Dendritic cell treated with granulocyte-macrophage colony-stimulating factor and Interleukin-4, amounts not matched to agents 40 ng/mL and 50 ng/mL, for 4 days (primary cell): ENCODE data around the gene PARP15.
"Not testable (repeated sequence)": the region's sequence is repeated elsewhere in the genome, so short reads cannot be mapped to it uniquely, and the experiment has no call there.

Experiments used
- H3K27ac Mint-ChIP-seq: one replicate; pipeline ENCODE4 v1.8.0; 2022; ENCODE audit warnings: mild to moderate bottlenecking, mixed read lengths
- H3K27me3 Mint-ChIP-seq: one replicate; pipeline ENCODE4 v1.8.0; 2022; ENCODE audit warnings: mild to moderate bottlenecking, mixed read lengths
- H3K36me3 Mint-ChIP-seq: one replicate; pipeline ENCODE4 v1.8.0; 2022; ENCODE audit warnings: low read depth, mixed read lengths
- H3K4me1 Mint-ChIP-seq: one replicate; pipeline ENCODE4 v1.8.0; 2022; ENCODE audit warnings: low read depth, mixed read lengths
- H3K4me3 Mint-ChIP-seq: one replicate; pipeline ENCODE4 v1.8.0; 2022; ENCODE audit warnings: mild to moderate bottlenecking, moderate library complexity, mixed read lengths
- H3K9me3 Mint-ChIP-seq: one replicate; pipeline ENCODE4 v1.8.0; 2022; ENCODE audit warnings: mixed read lengths
- intact Hi-C: fragments of 100-400 bp; cut with micrococcal nuclease; formaldehyde crosslinking; loops from one replicate; pipeline ENCODE4 v1.15.0; 2022

PARP15 gene

DNA sequence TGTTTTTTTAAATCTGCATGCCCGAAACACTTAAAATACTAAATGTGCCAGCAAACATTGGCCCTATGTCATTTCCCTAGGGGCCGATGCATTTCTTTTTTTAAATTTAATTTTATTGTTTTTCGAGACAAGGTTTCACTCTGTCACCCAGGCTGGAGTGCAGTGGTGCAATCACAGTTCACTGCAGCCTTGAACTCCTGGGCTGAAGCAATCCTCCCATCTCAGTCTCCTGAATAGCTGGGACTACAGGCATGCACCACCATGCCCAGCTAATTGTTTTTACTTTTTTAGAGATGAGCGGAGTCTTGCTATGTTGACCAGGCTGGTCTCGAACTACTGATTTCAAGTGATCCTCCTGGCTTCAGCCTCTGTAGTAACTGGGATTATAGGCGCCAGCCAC, 18.8 kb upstream of the PARP15 start:
- Mint-ChIP-seq H3K36me3 (peaks cover 80% of the 10 kb centered on the region), H3K9me3 (no peaks in the 10 kb centered on the region), H3K4me1 (peaks cover 44% of the 10 kb centered on the region), H3K27me3 (no peaks in the 10 kb centered on the region), H3K27ac (no peak overlapping the region), H3K4me3 (no peak overlapping the region)
- intact Hi-C loops = loop anchor here (10.0 kb wide), 1 partner anchor 316 kb away; no protein-coding TSS in a partner anchor

DNA sequence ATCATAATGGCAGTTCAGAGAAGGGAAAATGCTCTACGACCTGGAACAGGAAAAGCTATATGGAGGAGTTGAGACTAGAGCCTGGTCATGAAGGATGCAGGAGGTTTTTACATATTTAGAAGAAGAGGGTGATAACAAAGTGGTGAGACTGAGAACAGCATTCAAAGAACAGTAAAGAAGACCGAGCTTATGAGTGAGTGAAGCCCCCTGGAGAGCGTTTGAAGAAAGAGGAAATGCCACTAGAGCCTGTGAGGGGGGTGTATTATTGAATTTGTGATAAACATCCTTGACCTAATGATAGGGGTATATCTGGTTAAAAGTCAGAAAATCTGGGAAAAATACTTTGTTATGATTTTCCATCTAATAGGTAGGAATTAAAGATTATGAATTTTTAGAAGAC, 17.5 kb upstream of the PARP15 start:
- Mint-ChIP-seq H3K4me3 (no peak overlapping the region), H3K9me3 (no peaks in the 10 kb centered on the region), H3K27me3 (no peaks in the 10 kb centered on the region), H3K4me1 (peaks cover 43% of the 10 kb centered on the region), H3K27ac (no peak overlapping the region), H3K36me3 (peaks cover 80% of the 10 kb centered on the region)
- intact Hi-C loops = loop anchor here (1.0 to 10.0 kb wide), 3 partner anchors 119 to 315 kb away; no protein-coding TSS in a partner anchor

DNA sequence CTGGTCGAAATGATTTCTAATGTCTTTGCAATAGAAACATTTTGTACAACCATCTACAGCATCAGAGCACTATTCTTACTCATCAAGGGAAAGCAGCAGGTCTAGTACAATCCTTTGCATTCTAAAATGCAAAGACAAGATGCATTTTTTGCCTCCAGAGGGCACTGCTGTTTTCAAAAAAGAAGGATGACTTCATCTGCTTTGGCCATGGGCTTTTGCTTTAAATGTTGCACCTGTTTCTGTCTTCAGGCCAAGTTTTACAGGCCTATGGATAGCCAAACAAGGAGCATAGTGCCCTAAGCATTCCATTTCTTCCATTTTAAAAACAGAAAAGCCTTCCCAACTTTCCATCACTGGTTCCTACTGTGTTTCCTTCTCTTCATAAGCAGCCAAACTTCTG, 16.8 kb upstream of the PARP15 start:
- H3K4me1 Mint-ChIP-seq = peaks cover 51% of the 10 kb centered on the region
- no peaks in the 10 kb centered on the region for H3K27me3 Mint-ChIP-seq
- no peak overlapping the region for H3K27ac Mint-ChIP-seq
- no peaks in the 10 kb centered on the region for H3K9me3 Mint-ChIP-seq
- intact Hi-C loops = loop anchor here (1.0 to 10.0 kb wide), 2 partner anchors 119 to 264 kb away; no protein-coding TSS in a partner anchor
- peaks cover 80% of the 10 kb centered on the region for H3K36me3 Mint-ChIP-seq
- H3K4me3 Mint-ChIP-seq = no peak overlapping the region

DNA sequence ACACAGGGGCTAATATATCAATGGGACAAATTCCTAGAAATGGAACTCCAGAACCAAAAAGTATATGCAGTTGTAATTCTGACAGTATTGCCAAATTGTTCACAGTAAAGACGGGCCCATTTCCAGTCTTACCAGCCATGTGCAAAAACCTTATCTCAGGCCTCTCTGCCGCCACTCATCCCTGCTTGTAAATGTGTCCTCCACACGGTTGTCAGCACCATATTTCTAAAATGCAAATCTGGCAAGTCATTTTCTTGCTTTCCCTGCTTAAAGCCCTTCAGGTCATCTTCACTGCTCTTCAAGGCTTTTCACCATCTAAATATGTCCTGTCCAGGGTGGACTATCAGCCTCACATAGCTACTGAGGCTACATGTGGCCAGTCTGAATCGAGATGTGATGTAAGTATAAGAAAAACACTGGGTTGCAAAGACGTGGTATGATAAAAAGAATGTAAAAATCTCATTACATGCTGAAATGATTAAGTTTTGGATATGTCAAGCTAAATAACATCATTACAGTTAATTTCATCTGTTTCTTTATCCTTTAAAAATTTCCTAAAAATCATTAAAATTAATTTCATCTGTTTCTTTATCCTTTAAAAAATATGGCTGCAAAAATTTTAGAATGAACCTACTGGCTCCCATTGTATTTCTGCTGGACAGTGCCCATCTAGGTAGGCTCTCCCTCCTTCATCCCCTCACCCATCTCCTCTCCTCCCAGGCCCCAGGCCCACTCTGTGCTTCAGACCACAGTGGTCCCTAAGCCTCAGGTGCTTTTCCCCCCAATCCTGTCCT, 14.3 kb upstream of the PARP15 start:
- Mint-ChIP-seq H3K27me3 (no peaks in the 10 kb centered on the region), H3K27ac (peak overlapping the region; percentile 97), H3K4me1 (peaks cover 74% of the 10 kb centered on the region), H3K9me3 (no peaks in the 10 kb centered on the region), H3K4me3 (peak overlapping the region; percentile 87), H3K36me3 (peaks cover 80% of the 10 kb centered on the region)
- intact Hi-C loops = loop anchor here (10.0 kb wide), 1 partner anchor 262 kb away; no protein-coding TSS in a partner anchor

DNA sequence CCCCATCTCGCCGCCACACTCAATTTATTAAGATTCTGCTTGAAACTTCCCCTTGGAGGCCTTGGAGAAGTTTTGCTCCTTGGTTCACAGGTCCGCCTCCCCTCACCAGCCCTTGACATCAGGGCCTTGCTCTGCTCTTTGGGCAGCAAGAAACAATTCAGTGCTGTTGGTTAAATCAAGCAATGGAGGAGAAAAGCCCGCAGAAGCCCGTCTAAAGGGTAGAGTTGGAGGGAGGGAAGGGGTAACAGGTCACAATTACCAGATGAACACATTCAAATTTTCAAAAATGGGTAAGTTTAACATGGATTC, 13.8 kb upstream of the PARP15 start:
- Mint-ChIP-seq H3K4me1 (peaks cover 80% of the 10 kb centered on the region), H3K27me3 (no peaks in the 10 kb centered on the region), H3K9me3 (no peaks in the 10 kb centered on the region), H3K4me3 (peak overlapping the region; percentile 87), H3K27ac (peak overlapping the region; percentile 97), H3K36me3 (peaks cover 80% of the 10 kb centered on the region)
- intact Hi-C loops = loop anchor here (1.0 to 10.0 kb wide), 3 partner anchors 49 to 261 kb away; partner anchors contain the start of genes KPNA1 and PARP14

- Mint-ChIP-seq H3K27ac (peak within 1 kb of the TSS; percentile 97), H3K9me3 (no peaks in the 10 kb centered on the region), H3K4me1 (peaks cover 86% of the 10 kb centered on the region), H3K36me3 (peaks cover 80% of the 10 kb centered on the region), H3K27me3 (no peaks in the 10 kb centered on the region), H3K4me3 (peak within 1 kb of the TSS; percentile 87)
- intact Hi-C loops = loop anchor here (1.0 to 10.0 kb wide), 3 partner anchors 50 to 260 kb away; partner anchors contain the start of genes KPNA1 and PARP14
Observed at GRCh38 chr3:122564155-122564912, 13.1 kb upstream of the PARP15 start, which contains the start of the genes DTX3L and PARP9. DTX3L (plus strand) TSS chr3:122564338; CDS start chr3:122564427, 89 bp downstream. PARP9 (minus strand) TSS chr3:122564300; CDS start chr3:122559620, 4,680 bp downstream.

DNA sequence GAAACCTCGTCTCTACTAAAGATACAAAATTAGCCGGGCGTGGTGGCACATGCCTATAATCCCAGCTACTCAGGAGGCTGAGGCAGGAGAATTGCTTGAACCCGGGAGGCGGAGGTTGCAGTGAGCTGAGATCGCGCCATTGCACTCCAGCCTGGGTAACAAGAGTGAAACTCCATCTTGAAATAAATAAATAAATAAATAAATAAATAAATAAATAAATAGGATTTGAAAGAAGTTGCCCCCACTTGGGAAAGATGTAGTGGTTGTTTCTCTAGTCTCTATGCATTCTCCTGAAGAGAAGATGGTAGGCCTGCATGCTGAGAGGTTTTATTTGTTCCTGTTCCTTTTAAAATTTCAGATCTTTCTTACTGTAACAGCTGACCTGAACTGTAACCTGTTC, 9.3 kb upstream of the PARP15 start:
- peaks cover 77% of the 10 kb centered on the region for H3K4me1 Mint-ChIP-seq
- H3K4me3 Mint-ChIP-seq, H3K9me3 Mint-ChIP-seq, H3K27me3 Mint-ChIP-seq: not testable (repeated sequence)
- intact Hi-C loops = loop anchor here (5.0 to 10.0 kb wide), 2 partner anchors 257 to 459 kb away; partner anchors contain the start of gene SEMA5B
- H3K36me3 Mint-ChIP-seq = peaks cover 97% of the 10 kb centered on the region
- peak overlapping the region; percentile 35 for H3K27ac Mint-ChIP-seq

DNA sequence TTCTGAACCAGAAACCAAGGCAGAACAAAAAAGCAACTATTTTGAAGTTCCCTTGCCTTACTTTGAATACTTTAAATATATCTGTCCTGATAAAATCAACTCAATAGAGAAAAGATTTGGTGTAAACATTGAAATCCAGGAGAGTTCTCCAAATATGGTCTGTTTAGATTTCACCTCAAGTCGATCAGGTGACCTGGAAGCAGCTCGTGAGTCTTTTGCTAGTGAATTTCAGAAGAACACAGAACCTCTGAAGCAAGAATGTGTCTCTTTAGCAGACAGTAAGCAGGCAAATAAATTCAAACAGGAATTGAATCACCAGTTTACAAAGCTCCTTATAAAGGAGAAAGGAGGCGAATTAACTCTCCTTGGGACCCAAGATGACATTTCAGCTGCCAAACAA, 8.7 kb upstream of the PARP15 start:
- no peaks in the 10 kb centered on the region for H3K27me3 Mint-ChIP-seq
- H3K27ac Mint-ChIP-seq = peak overlapping the region; percentile 35
- H3K36me3 Mint-ChIP-seq = peaks cover 97% of the 10 kb centered on the region
- peaks cover 72% of the 10 kb centered on the region for H3K4me1 Mint-ChIP-seq
- no peaks in the 10 kb centered on the region for H3K9me3 Mint-ChIP-seq
- intact Hi-C loops = loop anchor here (5.0 to 10.0 kb wide), 2 partner anchors 256 to 459 kb away; partner anchors contain the start of gene SEMA5B
- no peak overlapping the region for H3K4me3 Mint-ChIP-seq

DNA sequence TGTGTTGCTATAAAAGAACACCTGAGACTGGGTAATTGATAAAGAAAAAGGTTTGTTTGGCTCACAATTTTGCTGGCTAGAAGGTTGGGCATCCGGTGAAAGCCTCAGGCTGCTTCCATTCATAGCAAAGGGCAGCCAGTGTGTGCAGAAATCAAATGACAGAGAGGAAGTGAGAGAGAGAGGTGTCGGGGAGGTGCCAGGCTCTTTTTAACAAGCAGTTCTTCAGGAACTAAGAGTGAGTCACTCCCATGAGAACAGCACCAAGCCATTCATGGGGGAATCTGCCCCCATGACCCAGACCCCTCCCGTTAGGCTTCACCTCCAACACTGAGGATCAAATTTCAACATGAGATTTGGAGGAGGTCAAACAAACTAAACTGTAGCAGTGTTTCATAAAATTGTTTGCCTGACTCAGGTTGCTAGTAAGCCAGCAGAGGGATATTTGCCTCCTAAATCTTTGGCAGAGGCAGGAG, 4.5 kb upstream of the PARP15 start:
- H3K36me3 Mint-ChIP-seq = peaks cover 78% of the 10 kb centered on the region
- no peak overlapping the region for H3K4me3 Mint-ChIP-seq
- H3K4me1 Mint-ChIP-seq = peaks cover 58% of the 10 kb centered on the region
- H3K27me3 Mint-ChIP-seq = peaks cover 6% of the 10 kb centered on the region
- H3K27ac Mint-ChIP-seq = no peak overlapping the region
- intact Hi-C loops = no loop called here
- H3K9me3 Mint-ChIP-seq = no peaks in the 10 kb centered on the region

DNA sequence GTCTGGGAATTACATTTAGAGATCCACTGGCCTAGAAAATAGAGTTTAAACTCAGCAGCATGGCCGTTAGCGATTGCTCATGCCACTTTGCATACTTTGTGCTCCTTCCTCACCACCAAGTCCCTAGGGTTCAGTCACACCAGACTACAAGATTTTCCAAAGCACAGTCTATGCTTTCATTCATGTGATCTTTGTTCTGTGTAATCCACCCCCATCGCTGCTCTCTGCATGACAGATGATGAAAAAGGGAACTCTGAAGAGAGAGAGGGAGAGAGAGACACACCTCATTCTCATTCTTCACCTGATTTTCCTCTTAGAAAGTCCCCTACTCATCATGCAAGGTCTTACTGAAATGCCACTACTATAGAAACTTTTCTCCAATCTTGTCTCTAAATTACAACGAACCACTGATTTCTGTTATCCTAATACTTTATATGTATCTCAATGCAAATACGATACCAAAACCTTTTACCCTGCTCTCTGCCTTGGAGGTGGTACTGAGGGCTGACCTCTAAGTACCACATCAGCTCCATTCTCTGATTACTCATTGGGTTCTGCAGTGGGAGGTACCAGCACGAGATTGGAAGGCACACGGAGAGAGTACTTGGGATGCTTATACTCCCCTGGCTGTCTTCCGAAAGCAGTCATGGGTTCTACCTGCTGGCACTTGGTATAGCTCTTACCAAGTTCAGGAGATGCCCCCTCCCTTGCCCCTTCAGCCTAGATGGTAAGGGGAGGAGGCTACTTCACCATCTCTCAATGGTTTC, 1.1 kb upstream of the PARP15 start:
- H3K27ac Mint-ChIP-seq = peak overlapping the region; percentile 94
- intact Hi-C loops = no loop called here
- H3K27me3 Mint-ChIP-seq = peaks cover 6% of the 10 kb centered on the region
- peaks cover 50% of the 10 kb centered on the region for H3K36me3 Mint-ChIP-seq
- H3K9me3 Mint-ChIP-seq = peaks cover 5% of the 10 kb centered on the region
- peaks cover 33% of the 10 kb centered on the region for H3K4me1 Mint-ChIP-seq
- H3K4me3 Mint-ChIP-seq = no peak overlapping the region

GRCh38 chr3:122578069-122578740, 755 bp downstream of the PARP15 start:
- H3K9me3 Mint-ChIP-seq = peaks cover 23% of the 10 kb centered on the region
- H3K36me3 Mint-ChIP-seq = peaks cover 48% of the 10 kb centered on the region
- H3K4me3 Mint-ChIP-seq = peak overlapping the region; percentile 92
- intact Hi-C loops = no loop called here
- peaks cover 6% of the 10 kb centered on the region for H3K27me3 Mint-ChIP-seq
- peaks cover 20% of the 10 kb centered on the region for H3K4me1 Mint-ChIP-seq
- H3K27ac Mint-ChIP-seq = peak overlapping the region; percentile 94

DNA sequence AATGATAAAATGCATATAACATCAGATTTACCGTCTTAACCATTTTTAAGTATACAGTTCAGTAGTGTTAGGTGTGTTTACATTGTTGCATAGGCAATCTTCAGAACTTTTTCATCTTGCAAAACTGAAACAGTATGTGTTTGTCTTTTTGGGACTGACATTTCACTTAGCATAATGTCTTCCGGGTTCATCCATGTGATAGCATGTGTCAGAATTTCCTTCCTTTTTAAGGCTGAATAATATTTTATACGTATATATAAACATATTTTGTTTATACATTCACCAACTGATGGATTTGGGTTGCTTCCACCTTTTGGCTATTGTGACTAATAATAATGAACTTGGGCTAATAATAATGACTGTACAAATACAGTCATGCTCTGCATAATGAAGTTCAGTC, 3.0 kb downstream of the PARP15 start:
- H3K4me1 Mint-ChIP-seq = peaks cover 19% of the 10 kb centered on the region
- intact Hi-C loops = no loop called here
- H3K9me3 Mint-ChIP-seq = peaks cover 31% of the 10 kb centered on the region
- H3K27ac Mint-ChIP-seq = no peak overlapping the region
- H3K4me3 Mint-ChIP-seq = no peak overlapping the region
- H3K36me3 Mint-ChIP-seq = peaks cover 26% of the 10 kb centered on the region
- peaks cover 6% of the 10 kb centered on the region for H3K27me3 Mint-ChIP-seq

- peaks cover 26% of the 10 kb centered on the region for H3K36me3 Mint-ChIP-seq
- H3K4me1 Mint-ChIP-seq = peaks cover 10% of the 10 kb centered on the region
- no peak overlapping the region for H3K4me3 Mint-ChIP-seq
- peaks cover 6% of the 10 kb centered on the region for H3K27me3 Mint-ChIP-seq
- H3K9me3 Mint-ChIP-seq = peaks cover 31% of the 10 kb centered on the region
- H3K27ac Mint-ChIP-seq = no peak overlapping the region
- intact Hi-C loops = no loop called here
Observed at GRCh38 chr3:122581622-122582021, 4.2 kb downstream of the PARP15 start.
